ENCODE data around the gene SF3B2.

The SF3B2 gene

GRCh38 chr11:66051766-66052663 is at the start of gene SF3B2:
SF3B2 (plus strand) TSS chr11:66052364; CDS start chr11:66052385, 21 bp downstream.
- Histone ChIP-seq H3K9ac (ENCODE audit: low read depth in 1 of 2, low read length in 2 of 2) (peak within 1 kb of the TSS; percentile 69 to 96), H3K4me1 (ENCODE audit: control insufficient read depth in 1 of 2, insufficient read depth in 2 of 2, low read length in 2 of 2) (peaks cover 19 to 21% of the 10 kb centered on the region in 2 donors), H3K27ac (ENCODE audit: low read depth, low read length) (peak within 1 kb of the TSS; percentile 78), H3K36me3 (ENCODE audit: control insufficient read depth in 1 of 2, insufficient read depth in 2 of 2, low read length in 2 of 2) (peaks cover 17 to 20% of the 10 kb centered on the region in 2 donors), H3K4me3 (ENCODE audit: low read depth in 1 of 2, low read length in 2 of 2) (peak within 1 kb of the TSS; percentile 89 to 96), H3K27me3 (ENCODE audit: control insufficient read depth in 1 of 2, insufficient read depth in 2 of 2, low read length in 2 of 2) (peaks cover 0 to 3% of the 10 kb centered on the region in 2 donors), H3K9me3 (ENCODE audit: control insufficient read depth in 1 of 2, low read length in 2 of 2) (no peaks in the 10 kb centered on the region)

- H3K9me3 ChIP-seq (ENCODE audit: control insufficient read depth in 1 of 2, low read length in 2 of 2), result no peaks in the 10 kb centered on the region
- peaks cover 10 to 16% of the 10 kb centered on the region in 2 donors for H3K4me1 ChIP-seq (ENCODE audit: control insufficient read depth in 1 of 2, insufficient read depth in 2 of 2, low read length in 2 of 2)
- H3K36me3 ChIP-seq (ENCODE audit: control insufficient read depth in 1 of 2, insufficient read depth in 2 of 2, low read length in 2 of 2), result peaks cover 26 to 37% of the 10 kb centered on the region in 2 donors
- H3K9ac ChIP-seq (ENCODE audit: low read depth in 1 of 2, low read length in 2 of 2), result peak overlapping the region; percentile 90 to 99
- H3K27me3 ChIP-seq (ENCODE audit: control insufficient read depth in 1 of 2, insufficient read depth in 2 of 2, low read length in 2 of 2), result no peaks in the 10 kb centered on the region
- peak overlapping the region; percentile 96 for H3K27ac ChIP-seq (ENCODE audit: low read depth, low read length)
- peak overlapping the region; percentile 98 to 100 for H3K4me3 ChIP-seq (ENCODE audit: low read depth in 1 of 2, low read length in 2 of 2)
These were observed 49.4 kb upstream of the SF3B2 start for GRCh38 chr11:66002648-66003225.

- no peaks in the 10 kb centered on the region for H3K27me3 ChIP-seq (ENCODE audit: control insufficient read depth in 1 of 2, insufficient read depth in 2 of 2, low read length in 2 of 2)
- peak overlapping the region; percentile 98 to 100 for H3K4me3 ChIP-seq (ENCODE audit: low read depth in 1 of 2, low read length in 2 of 2)
- peaks cover 10 to 16% of the 10 kb centered on the region in 2 donors for H3K4me1 ChIP-seq (ENCODE audit: control insufficient read depth in 1 of 2, insufficient read depth in 2 of 2, low read length in 2 of 2)
- H3K9me3 ChIP-seq (ENCODE audit: control insufficient read depth in 1 of 2, low read length in 2 of 2), result no peaks in the 10 kb centered on the region
- H3K27ac ChIP-seq (ENCODE audit: low read depth, low read length), result no peak overlapping the region
- H3K36me3 ChIP-seq (ENCODE audit: control insufficient read depth in 1 of 2, insufficient read depth in 2 of 2, low read length in 2 of 2), result peaks cover 23 to 32% of the 10 kb centered on the region in 2 donors
- H3K9ac ChIP-seq (ENCODE audit: low read depth in 1 of 2, low read length in 2 of 2), result peak overlapping the region; percentile 78 to 99
These were observed 48.9 kb upstream of the SF3B2 start for GRCh38 chr11:66003291-66003690.

- peaks cover 10 to 16% of the 10 kb centered on the region in 2 donors for H3K4me1 ChIP-seq (ENCODE audit: control insufficient read depth in 1 of 2, insufficient read depth in 2 of 2, low read length in 2 of 2)
- peaks cover 15 to 23% of the 10 kb centered on the region in 2 donors for H3K36me3 ChIP-seq (ENCODE audit: control insufficient read depth in 1 of 2, insufficient read depth in 2 of 2, low read length in 2 of 2)
- no peak overlapping the region for H3K27ac ChIP-seq (ENCODE audit: low read depth, low read length)
- H3K9ac ChIP-seq (ENCODE audit: low read depth in 1 of 2, low read length in 2 of 2), result no peak overlapping the region
- no peaks in the 10 kb centered on the region for H3K27me3 ChIP-seq (ENCODE audit: control insufficient read depth in 1 of 2, insufficient read depth in 2 of 2, low read length in 2 of 2)
- H3K4me3 ChIP-seq (ENCODE audit: low read depth in 1 of 2, low read length in 2 of 2), result no peak overlapping the region
- H3K9me3 ChIP-seq (ENCODE audit: control insufficient read depth in 1 of 2, low read length in 2 of 2), result no peaks in the 10 kb centered on the region
These were observed 48.0 kb upstream of the SF3B2 start for GRCh38 chr11:66004186-66004585.

- Histone ChIP-seq H3K9ac (ENCODE audit: low read depth in 1 of 2, low read length in 2 of 2) (no peak overlapping the region), H3K27me3 (ENCODE audit: control insufficient read depth in 1 of 2, insufficient read depth in 2 of 2, low read length in 2 of 2) (peaks cover 4 to 8% of the 10 kb centered on the region in 2 donors), H3K4me3 (ENCODE audit: low read depth in 1 of 2, low read length in 2 of 2) (no peak overlapping the region), H3K9me3 (ENCODE audit: control insufficient read depth in 1 of 2, low read length in 2 of 2) (no peaks in the 10 kb centered on the region), H3K36me3 (ENCODE audit: control insufficient read depth in 1 of 2, insufficient read depth in 2 of 2, low read length in 2 of 2) (peaks cover 8 to 11% of the 10 kb centered on the region in 2 donors), H3K4me1 (ENCODE audit: control insufficient read depth in 1 of 2, insufficient read depth in 2 of 2, low read length in 2 of 2) (peaks cover 7 to 10% of the 10 kb centered on the region in 2 donors), H3K27ac (ENCODE audit: low read depth, low read length) (no peak overlapping the region)
These were observed 45.9 kb upstream of the SF3B2 start for GRCh38 chr11:66006134-66006890.

GRCh38 chr11:66006891-66007176 is 45.3 kb upstream of the SF3B2 start:
- Histone ChIP-seq H3K36me3 (ENCODE audit: control insufficient read depth in 1 of 2, insufficient read depth in 2 of 2, low read length in 2 of 2) (peaks cover 8 to 11% of the 10 kb centered on the region in 2 donors), H3K9me3 (ENCODE audit: control insufficient read depth in 1 of 2, low read length in 2 of 2) (no peaks in the 10 kb centered on the region), H3K4me3 (ENCODE audit: low read depth in 1 of 2, low read length in 2 of 2) (no peak overlapping the region), H3K27ac (ENCODE audit: low read depth, low read length) (no peak overlapping the region), H3K27me3 (ENCODE audit: control insufficient read depth in 1 of 2, insufficient read depth in 2 of 2, low read length in 2 of 2) (peaks cover 9 to 14% of the 10 kb centered on the region in 2 donors), H3K9ac (ENCODE audit: low read depth in 1 of 2, low read length in 2 of 2) (no peak overlapping the region), H3K4me1 (ENCODE audit: control insufficient read depth in 1 of 2, insufficient read depth in 2 of 2, low read length in 2 of 2) (peaks cover 7 to 10% of the 10 kb centered on the region in 2 donors)

GRCh38 chr11:66007201-66007634 is 44.9 kb upstream of the SF3B2 start:
- Histone ChIP-seq H3K27ac (ENCODE audit: low read depth, low read length) (no peak overlapping the region), H3K36me3 (ENCODE audit: control insufficient read depth in 1 of 2, insufficient read depth in 2 of 2, low read length in 2 of 2) (peaks cover 8 to 11% of the 10 kb centered on the region in 2 donors), H3K27me3 (ENCODE audit: control insufficient read depth in 1 of 2, insufficient read depth in 2 of 2, low read length in 2 of 2) (peaks cover 13 to 17% of the 10 kb centered on the region in 2 donors), H3K9me3 (ENCODE audit: control insufficient read depth in 1 of 2, low read length in 2 of 2) (no peaks in the 10 kb centered on the region), H3K4me1 (ENCODE audit: control insufficient read depth in 1 of 2, insufficient read depth in 2 of 2, low read length in 2 of 2) (peaks cover 7 to 10% of the 10 kb centered on the region in 2 donors), H3K4me3 (ENCODE audit: low read depth in 1 of 2, low read length in 2 of 2) (no peak overlapping the region), H3K9ac (ENCODE audit: low read depth in 1 of 2, low read length in 2 of 2) (no peak overlapping the region)

- H3K36me3 ChIP-seq (ENCODE audit: control insufficient read depth in 1 of 2, insufficient read depth in 2 of 2, low read length in 2 of 2), result peaks cover 8 to 11% of the 10 kb centered on the region in 2 donors
- H3K9ac ChIP-seq (ENCODE audit: low read depth in 1 of 2, low read length in 2 of 2), result no peak overlapping the region
- no peak overlapping the region for H3K4me3 ChIP-seq (ENCODE audit: low read depth in 1 of 2, low read length in 2 of 2)
- H3K27ac ChIP-seq (ENCODE audit: low read depth, low read length), result no peak overlapping the region
- peaks cover 20 to 24% of the 10 kb centered on the region in 2 donors for H3K27me3 ChIP-seq (ENCODE audit: control insufficient read depth in 1 of 2, insufficient read depth in 2 of 2, low read length in 2 of 2)
- H3K4me1 ChIP-seq (ENCODE audit: control insufficient read depth in 1 of 2, insufficient read depth in 2 of 2, low read length in 2 of 2), result peaks cover 4 to 6% of the 10 kb centered on the region in 2 donors
- no peaks in the 10 kb centered on the region for H3K9me3 ChIP-seq (ENCODE audit: control insufficient read depth in 1 of 2, low read length in 2 of 2)
These were observed 44.1 kb upstream of the SF3B2 start for GRCh38 chr11:66008095-66008467.

GRCh38 chr11:66008468-66009101 is 43.6 kb upstream of the SF3B2 start:
- no peak overlapping the region for H3K9ac ChIP-seq (ENCODE audit: low read depth in 1 of 2, low read length in 2 of 2)
- H3K36me3 ChIP-seq (ENCODE audit: control insufficient read depth in 1 of 2, insufficient read depth in 2 of 2, low read length in 2 of 2), result peaks cover 8 to 11% of the 10 kb centered on the region in 2 donors
- no peak overlapping the region for H3K27ac ChIP-seq (ENCODE audit: low read depth, low read length)
- H3K4me1 ChIP-seq (ENCODE audit: control insufficient read depth in 1 of 2, insufficient read depth in 2 of 2, low read length in 2 of 2), result peaks cover 0 to under 1% of the 10 kb centered on the region in 2 donors
- H3K9me3 ChIP-seq (ENCODE audit: control insufficient read depth in 1 of 2, low read length in 2 of 2), result no peaks in the 10 kb centered on the region
- peaks cover 25 to 29% of the 10 kb centered on the region in 2 donors for H3K27me3 ChIP-seq (ENCODE audit: control insufficient read depth in 1 of 2, insufficient read depth in 2 of 2, low read length in 2 of 2)
- H3K4me3 ChIP-seq (ENCODE audit: low read depth in 1 of 2, low read length in 2 of 2), result no peak overlapping the region
